IMR-90 (cell line): Measurements from ENCODE around the gene WDR70. TPM values are rescaled to one million over a fixed set of nuclear protein-coding genes. Genes with fewer than 3 reads are reported as not detected.

Source experiments
- ATAC-seq: fragments of 200-7000 bp; cut with Tn5 transposase; 2 replicates; pipeline ENCODE4 v1.9.1; 2020; ENCODE audit warnings: low read depth, mild to moderate bottlenecking, moderate library complexity
- BruUV-seq: library from RNA; stranded (reverse); fragments of 400-500 nt; replicated peaks from 2 replicates; lab custom pipeline; 2021; lab: Mats Ljungman, UMichigan
- CTCF ChIA-PET: fragments of 300-600 bp; formaldehyde crosslinking; extraction: SDS; loops from one replicate; lab custom pipeline; 2021; ENCODE audit warnings: antibody characterized with exemption; lab: Yijun Ruan, JAX
- POLR2A ChIA-PET: fragments of 300-600 bp; sonication (Branson Sonifier 250); formaldehyde crosslinking; loops from one replicate; lab custom pipeline; 2022; ENCODE audit warnings: antibody characterized with exemption; ENCODE audit not compliant: unreplicated experiment; lab: Charles Lee
- DNase-seq: peaks from one replicate; pipeline ENCODE4 v3.0.0; 2013
- H2AFZ ChIP-seq: replicated peaks from 2 replicates; pipeline ENCODE3; 2013; ENCODE audit warnings: low read length, mild to moderate bottlenecking; ENCODE audit not compliant: poor library complexity
- H2AK5ac ChIP-seq: 2 replicates; pipeline ENCODE4 v1.6.1; 2013; ENCODE audit warnings: low read depth, low read length, inconsistent platforms
- H2AK9ac ChIP-seq: replicated peaks from 2 replicates; pipeline ENCODE3; 2013; ENCODE audit warnings: mild to moderate bottlenecking, low read depth, low read length, moderate library complexity; ENCODE audit not compliant: poor library complexity
- H2BK120ac ChIP-seq: 2 replicates; pipeline ENCODE4 v1.6.1; 2013; ENCODE audit warnings: low read depth, low read length, inconsistent platforms
- H2BK15ac ChIP-seq: 3 replicates; pipeline ENCODE4 v1.6.1; 2013; ENCODE audit warnings: low read depth, low read length, inconsistent platforms
- H2BK20ac ChIP-seq: 2 replicates; pipeline ENCODE4 v1.6.1; 2013; ENCODE audit warnings: low read depth, mild to moderate bottlenecking, inconsistent platforms, low read length, moderate library complexity
- H2BK5ac ChIP-seq: 2 replicates; pipeline ENCODE4 v1.6.1; 2013; ENCODE audit warnings: mild to moderate bottlenecking, low read depth, low read length, inconsistent platforms; ENCODE audit not compliant: poor library complexity, severe bottlenecking
- H3K14ac ChIP-seq: replicated peaks from 2 replicates; pipeline ENCODE4 v1.6.1; 2013; ENCODE audit warnings: low read depth, low read length, inconsistent platforms
- H3K18ac ChIP-seq: 2 replicates; pipeline ENCODE4 v1.6.1; 2013; ENCODE audit warnings: low read depth, low read length, control low read depth
- H3K23ac ChIP-seq: 2 replicates; pipeline ENCODE4 v1.6.1; 2013; ENCODE audit warnings: low read depth, low read length, inconsistent platforms
- H3K27ac ChIP-seq: 2 replicates; pipeline ENCODE4 v1.5.1; 2013; ENCODE audit warnings: mild to moderate bottlenecking, control low read depth, low read length; ENCODE audit not compliant: insufficient read depth
- H3K27me3 ChIP-seq: 2 replicates; pipeline ENCODE4 v1.6.1; 2013; ENCODE audit warnings: low read length; ENCODE audit not compliant: control insufficient read depth, insufficient read depth
- H3K36me3 ChIP-seq: 2 replicates; pipeline ENCODE4 v1.6.1; 2013; ENCODE audit warnings: low read length, mixed read lengths; ENCODE audit not compliant: control insufficient read depth, insufficient read depth
- H3K4ac ChIP-seq: 2 replicates; pipeline ENCODE4 v1.6.1; 2013; ENCODE audit warnings: low read depth, low read length, inconsistent platforms
- H3K4me1 ChIP-seq: 2 replicates; pipeline ENCODE4 v1.6.1; 2013; ENCODE audit warnings: low read length, mixed read lengths; ENCODE audit not compliant: control insufficient read depth, insufficient read depth
- H3K4me2 ChIP-seq: 2 replicates; pipeline ENCODE4 v1.6.1; 2013; ENCODE audit warnings: low read depth, mild to moderate bottlenecking, control low read depth, low read length, moderate library complexity
- H3K4me3 ChIP-seq: 2 replicates; pipeline ENCODE4 v1.5.1; 2013; ENCODE audit warnings: low read depth, mild to moderate bottlenecking, control low read depth, low read length, moderate library complexity; ENCODE audit not compliant: insufficient read depth
- H3K56ac ChIP-seq: 2 replicates; pipeline ENCODE4 v1.6.1; 2013; ENCODE audit warnings: low read length, inconsistent platforms; ENCODE audit not compliant: insufficient read depth; ENCODE audit errors: extremely low read depth
- H3K79me1 ChIP-seq, 2 experiments: 2 replicates each; pipeline ENCODE4 v1.6.1; 2013; ENCODE audit warnings: low read length in 2 of 2, inconsistent platforms in 1 of 2, low read depth in 1 of 2
- H3K9ac ChIP-seq: 2 replicates; pipeline ENCODE4 v1.6.1; 2013; ENCODE audit warnings: low read depth, low read length, control low read depth
- H3K9me1 ChIP-seq: 2 replicates; pipeline ENCODE4 v1.6.1; 2013; ENCODE audit warnings: low read length, inconsistent platforms; ENCODE audit not compliant: insufficient read depth
- H3K9me3 ChIP-seq: 2 replicates; pipeline ENCODE4 v1.6.1; 2013; ENCODE audit warnings: low read length; ENCODE audit not compliant: control insufficient read depth, insufficient read depth
- H4K20me1 ChIP-seq: 2 replicates; pipeline ENCODE4 v1.6.1; 2013; ENCODE audit warnings: low read length, inconsistent platforms; ENCODE audit not compliant: insufficient read depth
- H4K5ac ChIP-seq: 2 replicates; pipeline ENCODE4 v1.6.1; 2013; ENCODE audit warnings: mild to moderate bottlenecking, low read depth, low read length, control low read depth
- H4K8ac ChIP-seq, 2 experiments: 2 replicates each; pipeline ENCODE4 v1.6.1; 2013; ENCODE audit warnings: low read depth in 2 of 2, low read length in 2 of 2, control low read depth in 1 of 2, inconsistent platforms in 1 of 2
- H4K91ac ChIP-seq: 2 replicates; pipeline ENCODE4 v1.6.1; 2013; ENCODE audit warnings: low read depth, low read length, inconsistent platforms; ENCODE audit not compliant: insufficient read depth
- BHLHE40 ChIP-seq: fragments of 150-350 bp; IDR thresholded peaks from 2 replicates; pipeline ENCODE4 v1.6.1; 2016; ENCODE audit warnings: mild to moderate bottlenecking, low read depth, low read length
- CHD1 ChIP-seq: IDR thresholded peaks from 2 replicates; pipeline ENCODE4 v1.6.1; 2012; ENCODE audit warnings: low read depth, low read length, improper control_type of control experiment
- FOS ChIP-seq: fragments of 150-350 bp; IDR thresholded peaks from 2 replicates; pipeline ENCODE4 v1.6.1; 2016; ENCODE audit warnings: low read depth, low read length
- MAZ ChIP-seq: IDR thresholded peaks from 2 replicates; pipeline ENCODE4 v1.6.1; 2012; ENCODE audit warnings: low read depth, mild to moderate bottlenecking, low read length, improper control_type of control experiment, moderate library complexity, borderline replicate concordance
- MXI1 ChIP-seq: IDR thresholded peaks from 2 replicates; pipeline ENCODE4 v1.6.1; 2012; ENCODE audit warnings: low read depth, mild to moderate bottlenecking, low read length, moderate library complexity, borderline replicate concordance
- POLR2A ChIP-seq: IDR thresholded peaks from 2 replicates; pipeline ENCODE4 v1.6.1; 2012; ENCODE audit warnings: mild to moderate bottlenecking, low read depth, low read length
- SMC3 ChIP-seq: fragments of 150-350 bp; IDR thresholded peaks from 2 replicates; pipeline ENCODE4 v1.6.1; 2016; ENCODE audit warnings: low read depth, mild to moderate bottlenecking, antibody characterized with exemption, low read length, moderate library complexity
- USF2 ChIP-seq: fragments of 150-350 bp; IDR thresholded peaks from 2 replicates; pipeline ENCODE4 v1.6.1; 2017; ENCODE audit warnings: mild to moderate bottlenecking, antibody characterized with exemption, low read length, low read depth
- WGBS, 2 experiments: methylation state at CpG; one replicate each; pipeline versions ENCODE4 v1.1.5 to v1.1.7; 2013; ENCODE audit warnings: missing lambda C conversion rate in 2 of 2; ENCODE audit not compliant: insufficient read length in 1 of 2; ENCODE audit errors: extremely low coverage in 2 of 2; 5-methylcytosine and 5-hydroxymethylcytosine counted together
- dilution Hi-C: fragments of 300-500 bp; cut with HindIII; formaldehyde crosslinking; loops from one replicate; pipeline ENCODE4 v1.14.3; 2018; ENCODE audit warnings: low sequenced_read_pairs; ENCODE audit not compliant: unreplicated experiment
- in situ Hi-C: fragments of 300-500 bp; cut with MboI; formaldehyde crosslinking; loops from 3 replicates; pipeline ENCODE4 v1.14.3; 2019; ENCODE audit warnings: low sequenced_read_pairs, inconsistent platforms, mixed read lengths
- intact Hi-C: fragments of 100-400 bp; cut with micrococcal nuclease; formaldehyde crosslinking; loops from 2 replicates; pipeline ENCODE4 v1.10.0; 2022
- polyA plus RNA-seq, 3 experiments: library from polyadenylated mRNA; depleted of rRNA; stranded (reverse); fragments of >200 nt; gene quantifications; 2 replicates each; pipeline ENCODE4 v1.2.3, GENCODE V29; 2012; ENCODE audit warnings: low replicate concordance in 1 of 3
- total RNA-seq: library from RNA; depleted of rRNA; stranded (reverse); fragments of >200 nt; gene quantifications from 2 replicates; pipeline ENCODE4 v1.2.3, GENCODE V29; 2012

Gene WDR70
- total and polyA plus RNA-seq, 2 of the 4 experiments (the other 2 are of a cell fraction): 16.7 to 29.9 TPM

- POLR2A ChIA-PET: interaction anchor here (0.7 kb wide), 1 partner anchor 677 kb away, joined by 3 read pairs; no protein-coding TSS in a partner anchor
These were observed 338.7 kb downstream of the WDR70 start for GRCh38 chr5:37717613-37718431.

More at GRCh38 chr5:37717613-37718431, 338.7 kb downstream of the WDR70 start:
- CTCF ChIA-PET: interaction anchor here (0.7 to 1.2 kb wide), 2 partner anchors 77 to 176 kb away, joined by 3 read pairs; no protein-coding TSS in a partner anchor
- H4K5ac ChIP-seq: no peak overlapping the region
- no peak overlapping the region for H2AFZ ChIP-seq
- H3K56ac ChIP-seq: no peak overlapping the region
- no peak overlapping the region for H2BK15ac ChIP-seq
- intact Hi-C loops: loop anchor here (2.0 kb wide), 1 partner anchor 475 kb away; no protein-coding TSS in a partner anchor
- peaks cover 7% of the 10 kb centered on the region for H3K4me1 ChIP-seq
- peak overlapping the region; percentile 12 for H2AK9ac ChIP-seq
- H3K23ac ChIP-seq: peak overlapping the region; percentile 53
- H4K20me1 ChIP-seq: peaks cover 11% of the 10 kb centered on the region; the same call in 1 of the 2 replicates
- TF ChIP-seq USF2 (peak; percentile 46; the same call in 1 of the 2 replicates), POLR2A (no peak), CHD1 (no peak), BHLHE40 (peak; percentile 88), MAZ (no peak), MXI1 (peak; percentile 96), FOS (0 out of 2 replicates have a peak, but pooled peaks have one; percentile 37), SMC3 (no peak)
- ATAC-seq (peak; percentile 78), DNase-seq (peak; percentile 88)
- H3K9me3 ChIP-seq: no peaks in the 10 kb centered on the region
- peak overlapping the region; percentile 50 for H2BK120ac ChIP-seq
- peak overlapping the region; percentile 14; the same call in 1 of the 2 replicates for H4K91ac ChIP-seq
- peak overlapping the region; percentile 18; the same call in 1 of the 2 replicates for H3K27ac ChIP-seq
- H3K4ac ChIP-seq: peak overlapping the region; percentile 59
- peak overlapping the region; percentile 30 for H3K4me2 ChIP-seq
- H3K9me1 ChIP-seq: peaks cover 8% of the 10 kb centered on the region; the same call in 1 of the 2 replicates
- no peak overlapping the region for H4K8ac ChIP-seq
- dilution Hi-C loops: no loop called here
- BruUV-seq: no TSS peak
- no peaks in the 10 kb centered on the region for H3K27me3 ChIP-seq
- H3K4me3 ChIP-seq: no peak overlapping the region
- H2BK5ac ChIP-seq: no peak overlapping the region
- WGBS, 2 experiments: 7% methylated on average over 3 of the region's 8 CpGs; no CpG with 5 or more reads in 1 of the 2 experiments
- 0 out of 2 replicates have a peak overlapping the region, but pooled peaks have one; percentile 10 for H3K14ac ChIP-seq
- peak overlapping the region; percentile 6; the same call in 1 of the 2 replicates for H2AK5ac ChIP-seq
- H2BK20ac ChIP-seq: peak overlapping the region; percentile 13; the same call in 1 of the 2 replicates
- in situ Hi-C loops: no loop called here
- H3K9ac ChIP-seq: no peak overlapping the region
- no peaks in the 10 kb centered on the region for H3K36me3 ChIP-seq
- H3K79me1 ChIP-seq: no peaks in the 10 kb centered on the region
- no peak overlapping the region for H3K18ac ChIP-seq
